Ishikawa (cell line): ENCODE measurements around the gene CATSPER3.

Experiments
- CEBPB ChIP-seq: IDR thresholded peaks from 2 replicates; pipeline ENCODE4 v1.6.1; 2012
- RAD21 ChIP-seq: IDR thresholded peaks from 2 replicates; pipeline ENCODE4 v1.6.1; 2012; ENCODE audit warnings: low read depth

- TF ChIP-seq RAD21 (no peak), CEBPB (no peak)
Measured at GRCh38 chr5:134935711-134936602, 31.8 kb upstream of the CATSPER3 start.
